Measurements from ENCODE around the gene PFKFB2. TPM values are rescaled to one million over a fixed set of nuclear protein-coding genes. Genes with fewer than 3 reads are reported as not detected.

Gene PFKFB2
- total RNA-seq, 1 experiment from 2014 or later = 16.8 TPM

GRCh38 chr1:207039380-207040180, 13.5 kb upstream of the PFKFB2 start:
- Mint-ChIP-seq H3K4me1 (peaks cover 11% of the 10 kb centered on the region; the same call in 1 of the 2 replicates), H3K27ac (no peak overlapping the region), H3K9me3 (peaks cover 8% of the 10 kb centered on the region), H3K27me3 (ENCODE audit: low read depth) (no peaks in the 10 kb centered on the region), H3K4me3 (no peak overlapping the region), H3K36me3 (peaks cover 3% of the 10 kb centered on the region; the same call in 1 of the 2 replicates)
- ATAC-seq = no peak
- no peak for DNase-seq (ENCODE audit: low spot score)
- ChIA-PET POLR2A (interaction anchor here (0.8 kb wide), 1 partner anchor 13 kb away, joined by 3 read pairs; the partner anchor contains the start of gene PFKFB2), CTCF (interaction anchor here (0.7 to 1.1 kb wide), 2 partner anchors 13 to 45 kb away, joined by 3 to 7 read pairs; partner anchors contain the start of gene PFKFB2)
- no peak for TF ChIP-seq ETV6 (CRISPR knock-in tag; IDR thresholded peaks at IDR 0.05)
- no peak for TF ChIP-seq ZBTB43 (CRISPR knock-in tag; IDR thresholded peaks at IDR 0.05)
- TF ChIP-seq, protein P1, sequence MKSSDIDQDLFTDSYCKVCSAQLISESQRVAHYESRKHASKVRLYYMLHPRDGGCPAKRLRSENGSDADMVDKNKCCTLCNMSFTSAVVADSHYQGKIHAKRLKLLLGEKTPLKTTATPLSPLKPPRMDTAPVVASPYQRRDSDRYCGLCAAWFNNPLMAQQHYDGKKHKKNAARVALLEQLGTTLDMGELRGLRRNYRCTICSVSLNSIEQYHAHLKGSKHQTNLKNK (CRISPR knock-in tag; IDR thresholded peaks at IDR 0.05) = no peak
- TF ChIP-seq ELF4 (CRISPR knock-in tag; IDR thresholded peaks at IDR 0.05; ENCODE audit: low read depth) = no peak
- TF ChIP-seq, protein P2, sequence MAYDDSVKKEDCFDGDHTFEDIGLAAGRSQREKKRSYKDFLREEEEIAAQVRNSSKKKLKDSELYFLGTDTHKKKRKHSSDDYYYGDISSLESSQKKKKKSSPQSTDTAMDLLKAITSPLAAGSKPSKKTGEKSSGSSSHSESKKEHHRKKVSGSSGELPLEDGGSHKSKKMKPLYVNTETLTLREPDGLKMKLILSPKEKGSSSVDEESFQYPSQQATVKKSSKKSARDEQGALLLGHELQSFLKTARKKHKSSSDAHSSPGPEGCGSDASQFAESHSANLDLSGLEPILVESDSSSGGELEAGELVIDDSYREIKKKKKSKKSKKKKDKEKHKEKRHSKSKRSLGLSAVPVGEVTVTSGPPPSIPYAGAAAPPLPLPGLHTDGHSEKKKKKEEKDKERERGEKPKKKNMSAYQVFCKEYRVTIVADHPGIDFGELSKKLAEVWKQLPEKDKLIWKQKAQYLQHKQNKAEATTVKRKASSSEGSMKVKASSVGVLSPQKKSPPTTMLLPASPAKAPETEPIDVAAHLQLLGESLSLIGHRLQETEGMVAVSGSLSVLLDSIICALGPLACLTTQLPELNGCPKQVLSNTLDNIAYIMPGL (CRISPR knock-in tag; IDR thresholded peaks at IDR 0.05) = no peak
- TF ChIP-seq, protein P3, sequence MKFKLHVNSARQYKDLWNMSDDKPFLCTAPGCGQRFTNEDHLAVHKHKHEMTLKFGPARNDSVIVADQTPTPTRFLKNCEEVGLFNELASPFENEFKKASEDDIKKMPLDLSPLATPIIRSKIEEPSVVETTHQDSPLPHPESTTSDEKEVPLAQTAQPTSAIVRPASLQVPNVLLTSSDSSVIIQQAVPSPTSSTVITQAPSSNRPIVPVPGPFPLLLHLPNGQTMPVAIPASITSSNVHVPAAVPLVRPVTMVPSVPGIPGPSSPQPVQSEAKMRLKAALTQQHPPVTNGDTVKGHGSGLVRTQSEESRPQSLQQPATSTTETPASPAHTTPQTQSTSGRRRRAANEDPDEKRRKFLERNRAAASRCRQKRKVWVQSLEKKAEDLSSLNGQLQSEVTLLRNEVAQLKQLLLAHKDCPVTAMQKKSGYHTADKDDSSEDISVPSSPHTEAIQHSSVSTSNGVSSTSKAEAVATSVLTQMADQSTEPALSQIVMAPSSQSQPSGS (CRISPR knock-in tag; IDR thresholded peaks at IDR 0.05; ENCODE audit: borderline replicate concordance, low read depth) = no peak
- TF ChIP-seq AFF4 (CRISPR knock-in tag; IDR thresholded peaks at IDR 0.05; ENCODE audit: borderline replicate concordance) = no peak
- TF ChIP-seq GTF2I (CRISPR knock-in tag; conservative IDR thresholded peaks at IDR 0.05) = no peak
- no peak for TF ChIP-seq PREB (CRISPR knock-in tag; IDR thresholded peaks at IDR 0.05; ENCODE audit: borderline replicate concordance)
- TF ChIP-seq, protein P4, sequence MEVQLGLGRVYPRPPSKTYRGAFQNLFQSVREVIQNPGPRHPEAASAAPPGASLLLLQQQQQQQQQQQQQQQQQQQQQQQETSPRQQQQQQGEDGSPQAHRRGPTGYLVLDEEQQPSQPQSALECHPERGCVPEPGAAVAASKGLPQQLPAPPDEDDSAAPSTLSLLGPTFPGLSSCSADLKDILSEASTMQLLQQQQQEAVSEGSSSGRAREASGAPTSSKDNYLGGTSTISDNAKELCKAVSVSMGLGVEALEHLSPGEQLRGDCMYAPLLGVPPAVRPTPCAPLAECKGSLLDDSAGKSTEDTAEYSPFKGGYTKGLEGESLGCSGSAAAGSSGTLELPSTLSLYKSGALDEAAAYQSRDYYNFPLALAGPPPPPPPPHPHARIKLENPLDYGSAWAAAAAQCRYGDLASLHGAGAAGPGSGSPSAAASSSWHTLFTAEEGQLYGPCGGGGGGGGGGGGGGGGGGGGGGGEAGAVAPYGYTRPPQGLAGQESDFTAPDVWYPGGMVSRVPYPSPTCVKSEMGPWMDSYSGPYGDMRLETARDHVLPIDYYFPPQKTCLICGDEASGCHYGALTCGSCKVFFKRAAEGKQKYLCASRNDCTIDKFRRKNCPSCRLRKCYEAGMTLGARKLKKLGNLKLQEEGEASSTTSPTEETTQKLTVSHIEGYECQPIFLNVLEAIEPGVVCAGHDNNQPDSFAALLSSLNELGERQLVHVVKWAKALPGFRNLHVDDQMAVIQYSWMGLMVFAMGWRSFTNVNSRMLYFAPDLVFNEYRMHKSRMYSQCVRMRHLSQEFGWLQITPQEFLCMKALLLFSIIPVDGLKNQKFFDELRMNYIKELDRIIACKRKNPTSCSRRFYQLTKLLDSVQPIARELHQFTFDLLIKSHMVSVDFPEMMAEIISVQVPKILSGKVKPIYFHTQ (CRISPR knock-in tag; IDR thresholded peaks at IDR 0.05) = no peak
- TF ChIP-seq NR2C2 (CRISPR knock-in tag; IDR thresholded peaks at IDR 0.05) = no peak
- no peak for TF ChIP-seq MXD4 (CRISPR knock-in tag; IDR thresholded peaks at IDR 0.05; ENCODE audit: borderline replicate concordance)

Data from WTC11 (cell line).